Testis (tissue), 2 donors: Measurements from ENCODE around the gene SORD.

Source experiments
- POLR2A ChIP-seq: fragments of 450-650 bp; IDR thresholded peaks from one replicate; pipeline ENCODE4 v1.6.1; 2017; ENCODE audit warnings: antibody characterized with exemption, mild to moderate bottlenecking, moderate library complexity
- TF ChIP-seq, protein P1 (sequence below), 3 experiments: fragments of 450-650 bp in 2 of 3; fragments of 200-600 bp in 1 of 3; sonication (generic) in 1 of 3; IDR thresholded peaks; one replicate each; pipeline ENCODE4 v1.5.1; 2016 to 2019; ENCODE audit warnings: antibody characterized with exemption in 3 of 3, mild to moderate bottlenecking in 2 of 3, moderate library complexity in 1 of 3

DNA sequence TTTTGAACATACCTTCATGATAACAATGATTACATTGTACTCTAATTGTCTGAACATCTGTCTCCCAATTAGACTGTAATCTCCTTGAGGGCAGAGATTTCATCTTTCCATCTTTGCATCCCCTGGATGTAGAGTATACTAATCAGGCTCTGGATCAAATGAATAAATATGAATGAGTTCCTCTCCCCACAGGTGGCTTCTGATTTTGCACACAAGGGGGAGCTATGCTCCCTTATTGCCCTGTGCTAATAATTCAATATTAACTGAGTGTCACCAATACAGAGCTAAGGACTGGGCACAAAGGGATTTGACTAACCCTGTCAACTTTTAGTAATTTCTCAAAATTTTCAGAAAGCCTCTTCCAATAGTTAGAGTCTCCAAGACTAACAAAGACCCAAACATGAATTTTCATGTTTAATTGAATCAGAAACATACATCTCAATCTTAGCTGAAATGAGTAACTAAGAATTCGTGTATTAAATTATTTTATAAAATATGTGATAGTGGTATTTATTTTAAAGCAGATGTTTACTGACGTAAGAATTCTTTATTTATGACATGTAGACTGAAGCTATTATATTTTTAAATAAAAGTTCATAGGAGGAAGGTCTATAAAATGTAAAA is 103.7 kb downstream of the SORD start:
- TF ChIP-seq, protein P1, sequence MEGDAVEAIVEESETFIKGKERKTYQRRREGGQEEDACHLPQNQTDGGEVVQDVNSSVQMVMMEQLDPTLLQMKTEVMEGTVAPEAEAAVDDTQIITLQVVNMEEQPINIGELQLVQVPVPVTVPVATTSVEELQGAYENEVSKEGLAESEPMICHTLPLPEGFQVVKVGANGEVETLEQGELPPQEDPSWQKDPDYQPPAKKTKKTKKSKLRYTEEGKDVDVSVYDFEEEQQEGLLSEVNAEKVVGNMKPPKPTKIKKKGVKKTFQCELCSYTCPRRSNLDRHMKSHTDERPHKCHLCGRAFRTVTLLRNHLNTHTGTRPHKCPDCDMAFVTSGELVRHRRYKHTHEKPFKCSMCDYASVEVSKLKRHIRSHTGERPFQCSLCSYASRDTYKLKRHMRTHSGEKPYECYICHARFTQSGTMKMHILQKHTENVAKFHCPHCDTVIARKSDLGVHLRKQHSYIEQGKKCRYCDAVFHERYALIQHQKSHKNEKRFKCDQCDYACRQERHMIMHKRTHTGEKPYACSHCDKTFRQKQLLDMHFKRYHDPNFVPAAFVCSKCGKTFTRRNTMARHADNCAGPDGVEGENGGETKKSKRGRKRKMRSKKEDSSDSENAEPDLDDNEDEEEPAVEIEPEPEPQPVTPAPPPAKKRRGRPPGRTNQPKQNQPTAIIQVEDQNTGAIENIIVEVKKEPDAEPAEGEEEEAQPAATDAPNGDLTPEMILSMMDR (IDR thresholded peaks at IDR 0.05) = peak in 2 of 3 experiments; percentile 12 to 18
- no peak for TF ChIP-seq POLR2A
